HG03175 (cell line): ENCODE results near the gene DIAPH2.
"Not testable (repeated sequence)": the region's sequence is repeated elsewhere in the genome, so short reads cannot be mapped to it uniquely, and the experiment has no call there.

ENCODE experiments used
- ATAC-seq: cut with Tn5 transposase; IDR thresholded peaks from one replicate; pipeline ENCODE4 v1.9.1; 2021; ENCODE audit warnings: mild to moderate bottlenecking, moderate library complexity; ENCODE audit not compliant: unreplicated experiment

The DIAPH2 gene

DNA sequence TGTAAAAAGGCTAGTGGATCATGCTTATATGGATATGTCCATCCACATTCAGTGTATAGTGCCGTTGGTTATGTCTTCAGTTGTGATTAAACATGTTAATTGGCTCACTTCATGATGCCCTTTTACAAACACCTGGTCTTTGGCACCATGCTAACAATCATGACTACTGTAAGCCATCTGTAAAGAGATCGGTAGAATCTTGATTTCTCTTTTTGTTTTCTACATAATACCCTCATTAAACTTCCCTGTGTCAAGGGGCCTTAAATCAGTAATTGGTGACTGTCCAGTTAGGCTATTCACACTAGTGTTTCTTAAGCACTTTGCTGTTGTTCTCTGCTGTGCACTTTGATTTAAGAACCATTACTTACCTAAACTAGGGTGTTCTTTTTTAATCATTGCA, 674.3 kb downstream of the DIAPH2 start:
- ATAC-seq, result no peak

DNA sequence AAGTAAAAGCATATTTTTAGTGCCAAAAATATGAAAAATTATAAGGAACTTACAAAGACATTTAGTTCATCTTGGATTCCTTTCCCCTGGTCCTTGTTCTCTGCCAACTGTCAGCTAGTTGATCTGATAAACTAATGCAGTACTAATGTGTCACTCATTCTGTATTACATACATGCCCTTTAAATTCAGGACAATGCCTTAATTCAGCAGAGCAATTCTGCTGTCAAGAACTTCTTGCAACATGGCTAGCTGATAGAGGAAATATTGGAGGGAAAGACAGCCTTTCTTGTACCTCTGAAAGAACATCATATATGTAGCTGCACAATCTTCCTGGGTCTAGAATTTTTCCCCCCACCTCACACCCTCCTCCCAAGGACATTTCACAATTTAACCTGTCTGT, 679.2 kb downstream of the DIAPH2 start:
- ATAC-seq, result no peak

DNA sequence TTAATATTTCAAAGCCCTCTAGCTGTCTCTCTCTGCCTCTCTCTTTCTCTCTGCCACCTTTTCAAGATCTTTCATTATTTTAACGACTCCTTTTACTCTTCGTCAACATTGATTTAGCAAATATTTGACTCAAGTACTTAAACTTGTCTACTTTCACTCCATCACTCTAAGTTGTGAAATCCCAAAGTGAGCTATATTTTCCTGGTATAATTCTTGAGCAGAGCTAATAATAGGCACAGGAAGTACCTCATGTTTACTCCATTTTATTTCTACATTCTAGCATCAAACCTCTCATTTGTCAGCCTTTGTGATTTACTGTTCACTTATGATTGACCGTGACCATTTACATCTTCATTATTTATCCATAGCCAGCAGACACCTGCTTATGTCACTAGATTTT, 681.6 kb downstream of the DIAPH2 start:
- ATAC-seq, result no peak

DNA sequence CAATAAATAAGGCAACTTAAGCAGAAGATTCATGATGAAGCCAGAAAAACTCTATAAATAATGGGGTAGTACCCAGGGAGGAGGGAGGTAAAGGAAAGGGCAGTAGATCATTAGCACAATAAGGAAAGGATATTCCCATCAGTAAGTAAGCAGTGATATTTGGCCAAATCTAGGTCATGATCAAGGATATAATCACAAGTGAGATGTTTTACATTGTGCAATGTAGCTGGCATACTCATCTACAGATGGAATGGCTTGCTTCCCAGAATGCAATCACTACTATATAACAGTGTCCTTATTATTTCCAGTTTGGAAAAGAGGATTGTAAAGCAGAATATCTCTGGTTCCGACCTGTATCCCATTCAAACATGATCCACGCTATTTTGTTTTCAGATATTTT, 682.5 kb downstream of the DIAPH2 start:
- ATAC-seq, result no peak

DNA sequence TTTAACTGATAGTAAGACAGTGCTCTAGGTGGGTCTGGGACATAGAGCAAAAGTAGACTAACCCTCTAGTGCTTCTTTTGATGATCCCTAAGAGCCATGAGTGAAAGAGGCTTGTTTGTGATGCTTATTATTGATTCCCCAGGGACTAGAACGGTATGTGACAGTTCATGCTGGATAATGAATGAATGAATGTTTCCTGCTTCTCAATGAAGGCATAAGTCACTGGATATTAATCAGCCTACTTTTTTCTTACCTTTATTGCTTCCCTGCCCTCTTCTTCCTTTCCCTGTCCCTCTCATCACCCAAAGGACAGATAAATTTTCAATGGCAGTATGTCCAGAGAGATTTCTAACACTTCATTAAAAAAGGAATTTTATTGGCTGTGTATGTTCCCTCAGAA, 685.3 kb downstream of the DIAPH2 start:
- no peak for ATAC-seq

DNA sequence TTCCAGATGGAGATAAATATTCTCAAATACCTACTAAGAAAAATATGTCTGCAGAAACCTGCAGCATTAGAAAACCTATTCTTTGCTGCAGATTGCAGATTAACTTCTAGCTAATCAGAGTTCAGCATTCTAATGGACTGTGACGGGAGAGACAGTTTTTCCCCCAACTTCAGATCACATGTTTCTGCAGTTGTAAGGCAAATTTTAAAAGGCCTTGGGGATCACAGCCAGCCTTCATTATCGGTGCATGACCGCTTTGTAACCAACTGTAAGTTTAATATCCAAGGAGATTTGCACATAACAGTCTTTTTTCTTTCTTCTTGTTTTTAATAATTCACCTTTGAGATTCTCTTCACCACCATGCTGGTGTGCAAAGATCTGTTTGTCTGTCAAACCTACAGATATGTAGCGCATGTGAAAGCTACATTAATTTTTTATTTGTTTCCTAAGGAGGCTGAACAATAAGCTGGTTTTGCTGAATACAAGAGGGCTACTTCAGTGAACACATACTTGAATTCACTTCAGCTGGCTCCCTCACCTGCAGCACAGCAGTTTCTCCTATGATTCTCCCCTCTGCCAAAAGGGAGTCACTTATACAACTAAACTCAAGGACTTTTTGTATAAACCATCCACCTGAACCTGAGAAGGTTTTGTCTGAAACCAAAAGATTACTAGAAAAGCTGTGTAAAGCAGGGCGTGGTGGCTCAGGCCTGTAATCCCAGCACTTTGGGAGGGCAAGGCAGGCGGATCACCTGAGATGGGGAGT, 687.5 kb downstream of the DIAPH2 start:
- ATAC-seq, result no peak

DNA sequence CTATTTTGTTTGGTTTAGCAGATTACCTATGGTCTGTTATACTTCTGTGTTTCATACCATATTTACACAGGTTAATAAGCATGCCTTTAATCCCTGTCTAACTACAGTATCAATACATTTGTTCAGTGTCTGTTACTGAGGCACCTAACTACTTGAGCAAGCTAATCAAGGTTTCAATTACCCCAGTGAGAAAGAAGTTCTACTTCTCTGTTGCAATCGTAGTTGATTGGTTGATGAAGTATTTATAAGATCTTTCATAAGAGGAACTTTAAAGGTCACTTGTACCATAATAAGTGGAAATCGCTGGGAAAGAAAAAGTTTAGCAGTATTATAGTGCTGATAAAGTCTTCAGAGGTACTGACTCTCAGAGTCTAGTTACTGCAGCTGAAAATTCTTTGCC, 689.6 kb downstream of the DIAPH2 start:
- no peak for ATAC-seq

DNA sequence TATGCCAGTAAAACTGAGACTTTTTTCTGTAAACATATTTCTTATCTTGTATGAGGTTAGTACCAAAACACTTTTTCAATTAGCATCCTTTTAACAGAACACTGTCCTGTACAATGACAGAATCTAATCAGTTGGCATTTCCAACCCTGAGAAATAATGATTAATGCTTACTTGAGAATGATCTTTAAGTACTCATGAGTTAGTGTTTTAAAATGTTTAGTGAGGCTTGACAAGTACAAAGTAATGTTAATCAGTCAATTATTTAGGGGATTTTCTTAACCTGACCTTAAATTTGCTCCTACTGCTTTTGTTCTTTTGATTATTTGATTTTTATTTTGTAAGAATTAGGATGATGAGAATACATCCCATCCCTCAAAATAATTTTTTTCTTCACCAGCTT, 695.6 kb downstream of the DIAPH2 start:
- no peak for ATAC-seq

DNA sequence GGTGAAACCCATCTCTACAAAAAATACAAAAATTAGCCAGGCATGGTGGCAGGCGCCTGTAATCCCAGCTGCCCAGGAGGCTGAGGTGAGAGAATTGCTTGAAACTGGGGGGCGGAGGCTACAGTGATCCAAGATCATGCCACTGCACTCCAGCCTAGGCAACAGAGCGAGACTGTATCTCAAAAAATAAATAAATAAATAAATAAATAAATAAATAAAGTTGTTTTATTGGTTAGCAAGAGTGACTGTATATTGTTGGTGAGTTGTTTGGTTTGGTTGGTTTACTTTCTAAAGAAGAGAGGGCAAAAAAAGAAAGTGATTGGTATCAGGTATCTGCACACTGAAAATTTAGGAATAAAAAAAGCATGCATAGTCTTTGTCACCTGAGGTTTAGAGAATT, 700.0 kb downstream of the DIAPH2 start:
- no peak for ATAC-seq

DNA sequence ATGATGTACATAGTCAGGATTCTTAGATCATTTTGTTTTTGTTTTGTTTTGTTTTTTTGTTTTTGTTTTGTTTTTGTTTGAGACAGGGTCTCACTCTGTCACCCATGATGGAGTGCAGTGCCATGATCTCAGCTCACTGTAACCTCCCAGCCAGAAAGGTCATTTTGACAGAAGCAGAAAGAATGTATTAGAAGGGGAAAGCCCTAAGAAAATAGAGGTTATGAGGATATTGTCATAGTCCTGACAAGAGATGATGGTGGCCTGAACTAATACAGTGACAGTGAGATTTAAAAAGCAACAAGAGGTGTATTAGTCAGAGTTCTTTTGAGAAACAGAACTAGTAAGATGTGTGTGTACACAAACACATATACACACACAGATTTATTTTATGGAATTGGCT, 702.4 kb downstream of the DIAPH2 start:
- ATAC-seq, result no peak

DNA sequence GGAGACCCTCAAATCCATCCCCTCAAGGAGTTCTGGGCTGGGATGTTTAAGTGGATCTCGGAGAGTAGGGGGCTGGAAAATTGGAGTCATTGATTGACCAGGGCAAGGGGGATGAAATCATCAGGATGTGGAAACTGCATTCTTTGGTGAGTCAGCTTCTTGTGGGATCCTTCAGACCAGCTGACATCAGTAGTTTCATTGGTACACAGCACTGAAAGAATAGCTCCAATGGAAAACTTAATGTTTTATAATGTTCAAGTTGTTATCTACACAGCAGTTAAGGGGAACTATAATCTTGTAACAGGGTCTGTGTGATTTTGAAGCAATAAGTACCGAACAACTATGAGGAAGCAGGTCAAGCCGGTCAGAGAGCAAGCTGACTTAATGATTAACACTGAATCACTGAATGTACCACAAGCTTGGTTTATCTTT, 705.1 kb downstream of the DIAPH2 start:
- ATAC-seq, result no peak

DNA sequence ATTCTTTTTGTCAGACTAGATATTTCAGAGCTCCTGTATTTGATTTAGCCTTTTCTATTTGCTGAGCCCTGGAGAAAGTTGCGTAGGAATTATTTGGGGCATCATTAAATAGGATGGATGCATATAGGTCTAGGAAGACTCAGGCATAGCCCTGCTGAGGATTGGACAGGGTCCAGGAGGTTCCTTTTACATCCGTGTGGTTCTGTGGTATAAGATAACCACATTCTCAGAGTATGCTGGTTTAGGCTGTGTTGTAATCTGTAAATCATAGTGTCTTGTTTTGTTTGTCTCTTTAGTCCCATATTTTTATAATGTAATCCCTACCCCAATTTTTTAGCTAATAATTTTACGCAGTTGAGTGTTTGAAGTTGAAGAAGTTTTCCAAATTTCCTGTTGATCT, 712.7 kb downstream of the DIAPH2 start:
- ATAC-seq, result no peak

DNA sequence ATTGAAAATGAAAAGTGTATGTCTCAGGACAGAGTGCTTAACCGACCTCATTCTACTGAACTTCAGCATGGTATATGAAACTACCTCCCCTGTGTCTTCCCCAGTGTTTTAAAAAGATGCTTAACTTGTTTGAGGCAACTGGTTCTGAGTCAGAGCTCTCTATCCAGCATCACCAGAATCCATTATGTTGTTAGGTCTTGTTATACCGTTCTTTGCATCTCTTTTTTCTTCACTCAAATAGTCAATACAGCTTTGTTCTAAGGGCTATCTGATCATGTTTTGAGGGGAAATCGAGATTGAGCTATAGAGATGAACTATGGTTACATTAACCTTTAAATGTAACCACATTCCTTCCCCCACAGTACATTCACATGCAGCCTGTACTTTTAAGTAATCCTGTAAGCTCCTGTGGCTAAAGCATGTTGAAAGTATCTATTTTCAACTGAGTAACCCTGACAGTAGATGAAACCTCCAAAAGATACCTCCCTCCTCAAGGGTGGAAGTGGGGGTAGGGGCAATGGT, 713.4 kb downstream of the DIAPH2 start:
- ATAC-seq, result peak; percentile 38

DNA sequence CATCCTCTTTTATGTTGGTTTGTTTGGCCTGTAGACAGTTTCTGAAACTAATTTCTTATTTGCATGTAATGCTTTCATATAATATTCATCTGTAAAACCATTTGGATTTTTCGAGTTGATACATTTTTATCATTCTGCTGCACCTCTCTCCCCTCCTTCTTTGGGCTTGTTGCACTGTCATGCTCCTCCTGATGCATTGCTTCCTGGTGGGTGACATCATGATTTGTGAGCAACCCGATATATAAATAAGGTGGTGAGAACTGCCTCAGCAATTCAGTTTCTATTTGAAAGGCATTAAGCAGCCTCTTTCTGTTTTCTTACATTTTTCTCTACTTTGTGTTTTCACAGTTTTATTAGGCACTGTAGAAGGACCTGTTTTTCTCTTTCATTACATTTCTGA, 714.8 kb downstream of the DIAPH2 start:
- peak; percentile 41 for ATAC-seq

DNA sequence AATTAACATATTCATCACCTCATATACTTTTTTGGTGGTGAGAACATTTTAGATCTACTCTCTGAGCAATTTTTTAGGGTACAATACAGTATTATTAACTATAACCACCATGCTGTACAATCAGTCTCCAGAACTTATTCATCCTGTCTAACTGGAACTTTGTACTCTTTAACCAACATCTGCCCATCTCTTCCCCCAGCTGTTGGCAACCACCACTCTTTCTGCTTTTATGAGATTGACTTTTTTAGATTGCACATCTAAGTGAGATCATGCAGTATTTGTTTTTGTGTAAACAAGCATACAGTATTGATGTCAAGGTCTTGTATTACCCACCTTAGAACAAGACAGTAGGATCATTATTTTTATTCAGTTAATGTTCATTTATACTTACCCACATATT, 715.9 kb downstream of the DIAPH2 start:
- ATAC-seq, result no peak

DNA sequence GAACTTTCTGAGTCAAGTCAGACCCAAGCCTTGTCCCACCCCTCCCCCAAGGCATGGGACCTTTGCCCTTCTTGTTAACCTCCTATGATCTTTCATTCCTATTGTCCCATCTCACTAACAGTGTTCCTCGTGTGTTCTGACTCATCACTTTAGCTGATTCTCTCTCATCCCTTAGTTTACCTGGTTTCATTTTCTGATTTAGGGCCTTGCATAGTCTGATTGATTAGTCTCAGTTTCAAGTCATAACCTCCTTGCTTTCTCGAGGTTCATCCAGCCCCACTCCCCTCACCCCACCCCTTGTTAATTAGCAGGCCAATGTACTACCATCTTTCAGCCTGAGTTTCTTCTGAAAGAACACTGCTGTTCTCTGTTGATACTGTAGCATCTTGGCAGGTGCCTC, 716.5 kb downstream of the DIAPH2 start:
- peak; percentile 63 for ATAC-seq

DNA sequence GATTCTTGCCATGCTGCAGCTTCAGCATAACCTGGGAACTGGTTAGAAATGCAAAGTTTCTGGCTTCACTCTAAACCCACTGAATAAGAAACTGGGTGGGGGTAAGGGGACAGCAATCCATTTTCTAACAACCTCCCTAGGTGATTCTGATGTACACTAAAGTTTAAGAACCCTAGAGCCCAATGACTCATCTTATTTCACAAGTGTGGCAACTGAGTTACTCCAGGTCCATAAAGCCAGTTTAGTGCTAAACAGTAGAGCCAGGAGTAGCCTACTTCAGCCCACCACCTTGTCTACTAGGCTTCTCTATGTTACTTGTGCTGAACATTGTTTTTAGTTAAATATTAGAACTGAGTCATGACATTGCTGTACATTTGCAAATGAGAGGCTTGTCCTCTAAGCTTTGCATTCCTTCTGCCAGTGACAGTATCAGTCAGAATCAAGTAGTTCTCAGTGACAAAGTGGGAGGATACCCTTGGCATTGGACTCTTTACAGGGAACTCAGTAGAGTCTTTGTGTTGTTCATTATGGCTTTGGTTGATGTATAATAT, 717.0 kb downstream of the DIAPH2 start:
- ATAC-seq, result no peak

DNA sequence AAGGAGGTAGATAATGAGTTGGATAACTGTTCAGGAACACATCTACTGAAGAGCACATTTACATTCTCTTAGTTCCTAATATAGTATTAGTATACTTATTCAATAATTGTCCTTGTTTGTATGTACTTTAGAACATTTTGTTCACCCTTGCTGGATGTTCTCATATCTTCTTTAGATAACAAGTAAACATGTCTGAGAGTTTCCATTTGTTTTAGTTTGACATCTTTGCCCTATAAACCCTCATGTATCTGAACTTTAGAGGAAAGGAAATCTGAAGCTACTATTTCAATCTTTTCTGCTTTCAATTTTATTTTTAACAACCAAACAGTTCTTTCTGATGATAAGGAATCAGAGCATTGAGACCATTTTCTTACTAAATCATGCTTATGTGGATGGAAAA, 717.7 kb downstream of the DIAPH2 start:
- ATAC-seq, result no peak

DNA sequence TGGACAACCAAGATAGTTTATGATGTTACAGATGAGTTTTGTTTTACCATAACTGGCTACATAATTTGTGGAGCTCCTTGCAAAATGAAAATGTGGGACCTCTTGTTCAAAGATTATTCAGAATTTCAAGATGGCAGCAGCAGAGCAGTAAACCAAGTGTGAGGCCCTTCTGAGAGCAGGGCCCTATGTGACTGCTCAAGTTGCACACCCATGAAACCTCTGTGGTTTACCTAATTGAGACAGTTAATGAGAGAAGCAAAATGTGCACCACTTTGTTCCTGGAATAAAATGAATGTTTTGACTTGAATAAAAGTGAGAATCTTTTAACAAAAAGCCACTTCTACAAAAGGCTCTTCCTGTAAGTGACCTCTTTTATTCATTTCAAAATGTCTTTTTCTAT, 718.3 kb downstream of the DIAPH2 start:
- ATAC-seq, result no peak

DNA sequence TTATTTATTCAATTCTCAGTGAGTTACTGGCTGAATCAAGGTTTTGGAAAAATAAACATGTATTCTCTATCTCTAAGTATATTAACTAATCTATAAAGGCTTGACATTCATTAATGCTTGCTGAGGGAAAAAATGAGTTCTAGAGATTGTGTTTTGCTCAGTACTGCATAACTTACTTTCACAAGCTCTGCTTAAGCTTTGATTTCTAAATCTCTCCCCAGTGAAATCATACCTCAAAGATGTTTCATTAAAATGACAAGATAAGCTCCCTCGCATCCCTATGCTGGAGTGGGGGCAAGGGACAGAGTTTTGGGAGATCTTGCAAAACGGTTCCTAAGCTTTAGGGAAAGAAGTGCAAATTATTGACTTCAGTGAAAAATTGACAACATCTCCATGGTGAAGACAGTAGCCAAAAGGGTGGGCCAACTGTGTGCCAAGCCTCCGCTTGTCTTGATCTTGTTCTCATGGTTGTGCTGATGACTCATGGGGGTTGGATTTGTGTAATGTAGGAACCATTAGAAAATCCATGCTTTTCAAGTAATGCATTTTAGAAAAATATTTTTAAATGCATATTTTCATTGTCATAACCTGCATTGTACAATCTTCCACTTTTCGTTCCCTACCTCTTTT, 720.5 kb downstream of the DIAPH2 start:
- no peak for ATAC-seq

DNA sequence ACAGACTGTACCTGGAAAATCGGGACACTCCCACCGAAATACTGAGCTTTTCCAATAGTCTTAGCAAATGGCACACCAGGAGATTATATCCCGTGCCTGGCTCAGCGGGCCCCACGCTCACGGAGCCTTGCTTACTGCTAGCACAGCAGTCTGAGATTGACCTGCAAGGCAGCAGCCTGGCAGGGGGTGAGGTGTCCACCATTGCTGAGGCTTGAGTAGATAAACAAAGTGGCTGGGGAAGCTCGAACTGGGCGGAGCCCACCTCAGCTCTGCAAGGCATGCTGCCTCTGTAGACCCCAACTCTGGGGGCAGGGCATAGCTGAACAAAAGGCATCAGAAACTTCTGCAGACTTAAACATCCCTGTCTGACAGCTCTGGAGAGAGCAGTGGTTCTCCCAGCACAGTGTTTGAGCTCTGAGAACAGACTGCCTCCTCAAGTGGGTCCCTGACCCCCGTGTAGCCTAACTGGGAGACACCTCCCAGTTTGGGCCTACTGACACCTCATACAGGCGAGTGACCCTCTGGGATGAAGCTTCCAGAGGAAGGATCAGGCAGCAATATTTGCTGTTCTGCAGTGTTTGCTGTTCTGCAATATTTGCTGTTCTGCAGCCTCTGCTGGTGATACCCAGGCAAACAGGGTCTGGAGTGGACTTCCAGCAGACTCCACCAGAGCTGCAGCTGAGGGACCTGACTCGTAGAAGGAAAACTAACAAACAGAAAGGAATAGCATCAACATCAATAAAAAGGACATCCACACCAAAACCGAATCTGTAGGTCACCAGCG, 725.2 kb downstream of the DIAPH2 start:
- ATAC-seq, result not testable (repeated sequence)
